ENCODE measurements around the gene AKR1A1. TPM values are rescaled to one million over a fixed set of nuclear protein-coding genes. Genes with fewer than 3 reads are reported as not detected.
A peak's percentile ranks its signal among the peaks of the same experiment; 100 is the strongest.

Gene AKR1A1
- total and polyA plus RNA-seq, 2 of the 8 experiments (the other 6 are each of a cell fraction or from before 2014, with no cell fraction given): 344 to 435 TPM

GRCh38 chr1:45550401-45551351 is at the start of gene AKR1A1 (continued):
- TF ChIP-seq CREB1 (IDR thresholded peaks at IDR 0.05) (peak; percentile 50; the same call in 1 of the 2 replicates), SIN3A (conservative IDR thresholded peaks at IDR 0.05 in 1 of 2, IDR thresholded peaks at IDR 0.05 in 1 of 2; ENCODE audit: low read depth in 1 of 2, low read length in 2 of 2) (peak; percentile 20 to 76; a peak in 1 of 4 replicates), E2F6 (IDR thresholded peaks at IDR 0.05) (peak; percentile 99), YY1 (IDR thresholded peaks at IDR 0.05; ENCODE audit: low read depth, low read length) (no peak), TAF7 (optimal IDR thresholded peaks at IDR 0.05; ENCODE audit: borderline replicate concordance, low read depth, low read length) (peak; percentile 76), EP300 (IDR thresholded peaks at IDR 0.05; ENCODE audit: borderline replicate concordance in 1 of 2, low read depth in 2 of 2, low read length in 2 of 2) (peak in 1 of 2 experiments; percentile 10; a peak in 1 of 3 replicates), SIRT6 (IDR thresholded peaks at IDR 0.05; ENCODE audit: low read length) (no peak), TBP (IDR thresholded peaks at IDR 0.05; ENCODE audit: low read depth, low read length) (peak; percentile 90), PHF8 (conservative IDR thresholded peaks at IDR 0.05; ENCODE audit: low read depth, low read length) (peak; percentile 90), RBBP5 (IDR thresholded peaks at IDR 0.05; ENCODE audit: borderline replicate concordance, low read depth, low read length) (0 out of 2 replicates have a peak, but pooled peaks have one; percentile 62), RNF2 (IDR thresholded peaks at IDR 0.05; ENCODE audit: borderline replicate concordance, low read depth, low read length, missing control alignments, poor library complexity, severe bottlenecking) (no peak), KDM1A (IDR thresholded peaks at IDR 0.05; ENCODE audit: borderline replicate concordance, low read length) (peak; percentile 31; the same call in 1 of the 2 replicates), BRCA1 (IDR thresholded peaks at IDR 0.05; ENCODE audit: low read depth, low read length) (no peak), KDM4A (IDR thresholded peaks at IDR 0.05; ENCODE audit: low read depth, low read length, severe bottlenecking) (peak; percentile 67), RFX5 (IDR thresholded peaks at IDR 0.05; ENCODE audit: borderline replicate concordance, low read depth, low read length) (no peak), ATF2 (IDR thresholded peaks at IDR 0.05; ENCODE audit: low read length) (peak; percentile 39; the same call in 1 of the 2 replicates), ASH2L (IDR thresholded peaks at IDR 0.05; ENCODE audit: low read length) (no peak), TEAD4 (IDR thresholded peaks at IDR 0.05; ENCODE audit: low read depth, low read length) (no peak), GABPA (IDR thresholded peaks at IDR 0.05; ENCODE audit: borderline replicate concordance, insufficient read depth, low read length) (no peak), HDAC6 (IDR thresholded peaks at IDR 0.05; ENCODE audit: low read depth, low read length) (no peak)
